H1 (cell line): ENCODE measurements around the gene SMYD5.

ENCODE experiments used
- GTF2F1 ChIP-seq: IDR thresholded peaks from 2 replicates; pipeline ENCODE4 v1.6.1; 2012; ENCODE audit warnings: low read depth, low read length, improper control_type of control experiment, borderline replicate concordance
- TCF12 ChIP-seq: IDR thresholded peaks from 2 replicates; pipeline ENCODE4 v1.6.1; 2011; ENCODE audit warnings: low read depth, mild to moderate bottlenecking, low read length

DNA sequence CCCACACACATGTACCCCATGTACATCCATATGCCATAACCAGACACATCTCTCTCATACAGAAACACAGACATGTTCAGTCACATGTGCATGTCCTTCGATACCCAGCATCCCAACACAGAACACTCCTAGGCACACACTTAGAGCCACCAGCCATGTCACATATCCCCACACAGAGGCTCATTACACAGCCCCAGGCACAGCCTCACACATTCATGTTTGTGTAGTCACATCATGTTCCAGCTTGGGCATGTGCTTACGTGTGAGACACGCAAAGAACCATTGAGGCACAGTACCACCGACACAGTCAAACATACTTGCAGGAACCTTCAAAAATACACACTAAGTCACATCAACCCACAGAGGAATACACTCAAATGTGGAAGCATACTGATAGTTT lies 53.0 kb downstream of the SMYD5 start:
- TF ChIP-seq GTF2F1, result no peak
- TF ChIP-seq TCF12, result no peak
